NCI-H345 treated with DMSO at 0.1 percent for 48 hours (cell line): Measurements from ENCODE around the gene DCAF5.

ENCODE experiments used
- DNase-seq: peaks from one replicate; lab custom pipeline; 2025; ENCODE audit not compliant: unreplicated experiment; lab: John Stamatoyannopoulos, UW

Gene DCAF5

DNA sequence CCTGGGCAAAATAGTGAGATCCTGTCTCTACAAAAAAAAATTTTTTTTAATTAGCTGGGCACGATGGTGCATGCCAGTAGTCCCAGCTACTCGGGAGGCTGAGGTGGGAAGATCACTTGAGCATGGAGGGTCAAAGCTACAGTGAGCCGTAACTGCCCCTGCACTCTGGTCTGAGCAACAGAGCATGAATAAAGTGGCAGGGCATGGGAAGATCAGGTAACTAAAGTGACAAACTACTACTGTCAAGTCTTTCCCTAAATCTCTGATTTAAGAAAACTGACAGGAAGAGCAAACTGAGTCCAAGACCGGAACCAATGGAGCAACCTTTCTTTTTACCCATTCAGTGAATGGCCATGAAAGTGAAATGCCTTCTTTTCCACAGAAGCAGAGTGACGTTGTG lies 10.8 kb downstream of the DCAF5 start:
- no peak for DNase-seq

DNA sequence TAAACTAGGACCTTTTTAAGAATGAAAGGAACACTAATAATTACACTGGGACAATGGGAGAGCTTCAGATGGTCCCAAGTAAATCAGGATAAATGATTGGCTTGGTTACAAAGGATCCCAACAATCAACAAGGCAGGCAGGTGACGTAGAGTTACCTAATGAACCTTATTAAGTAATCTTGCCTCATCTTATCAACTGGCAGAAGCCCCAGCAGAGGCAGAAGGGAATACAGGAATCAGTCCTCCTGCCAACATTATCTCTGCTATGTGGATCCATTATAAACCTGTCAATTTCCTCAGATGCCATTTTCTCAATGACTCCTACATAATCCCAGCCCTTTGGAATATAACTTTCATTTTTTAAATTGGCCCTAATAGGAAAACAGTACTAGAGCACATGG lies 11.4 kb downstream of the DCAF5 start:
- no peak for DNase-seq

DNA sequence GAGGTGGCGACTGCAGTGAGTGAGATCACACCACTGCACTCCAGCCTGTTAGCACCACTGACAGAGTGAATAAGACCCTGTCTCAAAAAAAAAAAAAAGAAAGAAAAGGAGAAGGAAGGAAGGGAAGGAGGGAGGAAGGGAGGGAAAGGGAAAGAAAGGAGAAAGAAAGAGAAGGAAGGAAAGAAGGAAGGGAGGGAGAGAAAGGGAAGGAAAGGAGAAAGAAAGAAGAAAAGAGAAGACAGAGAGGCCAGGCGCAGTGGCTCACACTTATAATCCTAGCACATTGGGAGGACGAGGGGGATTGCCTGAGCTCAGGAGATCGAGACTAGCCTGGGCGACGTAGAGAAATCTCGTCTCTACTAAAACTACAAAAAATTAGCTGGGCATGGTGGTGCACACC lies 13.2 kb downstream of the DCAF5 start:
- no peak for DNase-seq

GRCh38 chr14:69137843-69138535 lies 14.9 kb downstream of the DCAF5 start:
- no peak for DNase-seq

- no peak for DNase-seq
Observed at GRCh38 chr14:69137416-69137815, 15.5 kb downstream of the DCAF5 start.

- no peak for DNase-seq
Observed at GRCh38 chr14:69135133-69135532, 17.8 kb downstream of the DCAF5 start.

DNA sequence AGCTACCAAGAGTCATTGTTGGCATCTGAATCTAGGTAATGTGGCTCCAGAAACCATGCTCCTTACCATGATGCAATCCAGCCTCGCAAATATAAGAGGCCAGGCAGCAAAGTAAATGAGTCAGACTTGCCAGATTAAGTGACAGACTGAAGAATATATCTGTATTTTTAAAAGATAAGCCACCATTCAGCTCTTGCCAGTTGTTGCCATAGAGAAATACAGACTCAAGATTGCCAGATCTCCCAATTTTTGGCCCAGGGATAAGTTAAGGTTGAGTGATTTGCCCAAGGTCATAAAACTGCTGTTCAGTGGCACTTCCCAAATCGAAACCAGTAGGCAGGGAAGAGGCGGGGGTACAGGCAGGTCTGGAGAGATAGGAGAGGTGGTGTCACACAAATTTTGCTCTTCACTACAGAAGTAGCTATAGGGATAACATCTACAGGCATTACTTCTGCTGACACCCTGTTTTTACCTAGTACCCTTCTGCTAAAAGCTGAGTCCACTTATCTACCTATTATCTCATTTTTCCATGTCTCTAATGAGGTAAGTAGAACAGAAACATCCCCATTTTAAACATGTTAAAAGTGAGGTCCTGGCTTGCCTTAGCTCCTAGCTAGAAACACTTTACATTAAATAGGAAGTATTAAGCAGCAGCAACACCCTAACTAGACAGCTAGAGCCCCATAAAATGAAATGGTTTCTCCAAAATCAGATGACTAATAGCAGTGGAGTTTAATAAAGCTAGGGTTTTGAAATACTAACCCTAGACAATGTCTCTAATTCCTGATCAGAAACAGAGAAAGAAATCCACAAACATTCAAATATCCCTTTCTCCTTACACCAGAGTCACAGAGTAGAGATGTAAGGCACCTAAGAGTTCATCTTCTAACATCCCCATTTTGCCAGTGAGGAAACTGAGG lies 19.5 kb downstream of the DCAF5 start:
- DNase-seq, result no peak

DNA sequence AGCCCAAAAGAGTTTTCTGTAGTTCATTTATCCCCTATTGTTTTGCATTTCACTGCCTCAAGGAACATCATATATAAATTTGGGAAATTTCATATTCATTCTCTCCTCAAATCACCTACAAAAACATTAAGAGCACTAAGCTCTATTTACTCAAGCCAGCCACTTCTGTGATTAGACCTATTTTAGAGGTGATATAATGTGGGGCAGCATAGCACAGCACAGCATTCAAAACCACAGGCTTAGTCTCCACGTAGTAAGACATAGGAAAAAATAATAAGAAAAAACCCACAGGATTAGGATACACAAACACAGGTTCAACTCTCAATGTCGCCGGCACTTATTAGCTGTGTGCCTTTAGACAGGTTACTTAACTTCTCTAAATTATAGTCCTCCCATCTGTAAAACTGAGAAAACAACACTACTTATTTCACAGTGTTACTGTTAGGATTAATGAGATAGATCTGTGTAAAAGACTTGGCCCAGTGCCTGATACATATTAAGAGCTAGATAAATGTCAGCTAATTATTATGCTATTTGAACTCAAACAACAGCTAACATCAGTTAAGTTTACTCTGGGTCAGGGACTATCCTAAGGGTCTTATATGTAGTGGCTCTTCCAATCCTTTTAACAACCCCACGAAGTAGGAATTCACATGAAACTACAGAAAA lies 20.3 kb downstream of the DCAF5 start:
- DNase-seq, result no peak

DNA sequence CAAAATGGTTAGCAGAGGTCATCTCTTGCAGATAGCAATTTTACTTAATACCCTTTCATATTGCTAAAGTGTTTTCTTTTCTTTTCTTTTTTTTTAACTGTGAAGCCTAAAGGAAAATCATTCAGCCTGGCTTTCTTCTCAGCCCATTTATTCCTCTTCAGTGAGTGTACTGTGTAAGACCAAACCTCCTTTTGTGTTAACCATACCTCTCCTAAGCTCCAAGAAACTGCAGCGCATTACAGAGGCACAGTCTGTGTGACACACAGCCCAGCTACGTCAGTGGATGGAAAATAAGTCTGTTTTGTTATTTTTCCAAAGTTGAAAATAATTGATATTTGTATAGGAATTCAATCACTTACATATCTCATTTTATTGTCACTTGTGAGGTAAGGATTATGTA lies 21.7 kb downstream of the DCAF5 start:
- DNase-seq, result no peak

DNA sequence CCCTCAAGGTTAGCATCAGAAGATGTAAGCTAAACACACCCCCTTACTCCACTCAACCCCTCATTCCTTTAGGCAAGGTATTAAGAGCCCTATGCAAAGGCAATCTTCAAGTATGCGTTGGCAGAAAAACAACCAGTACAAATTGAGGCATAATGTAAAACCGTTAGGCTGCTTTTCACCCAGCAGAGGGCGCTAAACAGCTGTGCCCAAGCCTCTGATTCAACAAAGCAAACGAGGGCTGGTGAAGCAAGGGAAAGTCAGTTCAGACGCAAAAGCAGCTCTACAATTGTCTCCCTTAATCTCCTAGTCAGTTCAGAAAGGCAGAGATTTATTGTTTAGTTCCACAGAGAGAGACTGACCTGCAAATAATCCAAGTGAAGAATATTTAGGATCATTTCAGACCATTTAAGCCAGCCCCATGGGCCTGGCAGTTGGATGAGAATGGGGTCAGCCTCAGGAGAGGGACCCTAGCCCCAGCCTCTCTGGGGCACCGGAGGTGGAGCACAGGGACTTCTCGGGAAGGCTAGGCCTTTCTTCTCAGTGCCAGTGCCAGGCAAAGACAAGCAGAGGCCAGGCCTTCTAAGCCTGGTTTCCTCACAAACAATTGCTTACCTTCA lies 23.5 kb downstream of the DCAF5 start:
- peak; percentile 62 for DNase-seq

DNA sequence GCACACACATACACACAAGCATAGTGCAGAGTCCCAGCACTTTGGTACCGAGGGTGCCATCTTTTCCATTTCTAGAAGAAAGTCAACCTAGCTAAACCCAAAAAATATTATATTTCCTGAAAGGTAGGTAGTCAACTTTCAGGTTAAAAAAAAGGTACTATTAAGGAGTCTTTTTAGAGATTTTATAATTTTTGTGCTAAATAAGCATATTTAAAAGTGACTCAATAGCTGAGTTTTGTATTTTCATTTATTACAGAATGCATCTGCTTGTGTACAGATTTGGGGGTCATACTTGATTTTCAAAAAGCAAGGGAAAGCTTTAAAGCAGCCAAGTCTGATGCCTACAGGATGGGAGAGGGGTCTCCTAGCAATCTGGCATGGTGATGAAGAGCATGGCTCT lies 34.6 kb downstream of the DCAF5 start:
- DNase-seq, result no peak

GRCh38 chr14:69117020-69117767 lies 35.7 kb downstream of the DCAF5 start:
- DNase-seq, result no peak

DNA sequence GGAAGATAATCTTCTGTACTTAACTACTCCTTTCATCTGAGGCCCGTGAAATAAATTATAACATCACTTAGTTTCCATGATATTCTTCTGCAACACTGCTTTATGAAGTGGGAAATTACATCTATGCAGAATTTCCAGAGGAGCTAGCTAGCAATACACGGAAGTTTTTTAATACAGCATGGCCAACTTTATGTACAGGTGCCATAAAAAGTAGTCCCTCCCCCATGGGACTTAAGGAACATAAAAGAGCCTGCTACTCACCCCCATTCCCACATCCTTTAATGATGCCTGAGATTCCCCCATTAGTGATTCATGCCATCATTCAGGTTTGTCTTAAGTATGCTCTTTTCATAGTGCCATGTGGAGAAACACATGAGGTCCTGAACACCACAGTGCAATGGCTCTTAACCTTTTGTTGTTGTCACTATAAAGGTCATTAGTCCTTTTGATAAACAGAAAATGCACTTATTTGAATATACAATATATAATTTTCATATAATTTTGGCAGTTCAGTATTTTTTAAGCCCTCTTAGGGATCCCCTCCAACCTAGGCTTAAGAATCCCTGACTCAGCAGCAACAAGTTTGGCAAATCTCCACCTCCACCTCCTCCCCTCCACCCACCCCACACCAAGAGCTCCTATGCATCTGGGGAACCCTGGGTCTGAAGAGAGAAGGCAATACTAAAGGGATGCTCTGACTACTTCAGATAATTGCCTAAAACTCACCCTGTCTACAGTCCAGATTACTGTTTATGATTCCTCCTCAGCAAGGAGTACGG lies 37.3 kb downstream of the DCAF5 start:
- DNase-seq, result no peak

DNA sequence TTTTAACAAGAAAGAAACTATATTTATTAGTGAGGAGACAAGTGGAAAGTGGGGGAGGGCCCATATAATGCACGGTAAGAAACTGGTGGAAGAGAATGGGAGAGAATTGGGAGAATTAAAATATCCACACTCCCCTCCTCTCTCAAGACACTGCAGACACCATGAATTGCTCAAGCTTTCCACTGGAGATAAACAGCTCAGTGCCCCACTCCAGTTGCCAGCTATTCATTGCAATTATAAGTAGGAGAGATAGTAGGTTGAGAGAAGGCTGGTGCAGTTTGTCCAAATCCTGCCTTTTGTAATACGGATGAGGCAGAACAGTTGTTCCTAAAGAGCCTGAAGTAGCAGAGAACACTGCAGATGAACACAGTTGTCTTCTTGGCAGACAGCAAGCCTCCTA lies 38.2 kb downstream of the DCAF5 start:
- no peak for DNase-seq

GRCh38 chr14:69108358-69108757 lies 44.6 kb downstream of the DCAF5 start:
- DNase-seq, result no peak

GRCh38 chr14:69107407-69108003 lies 45.4 kb downstream of the DCAF5 start:
- DNase-seq, result peak; percentile 68

- DNase-seq, result no peak
Observed at GRCh38 chr14:69106451-69106850, 46.5 kb downstream of the DCAF5 start.

DNA sequence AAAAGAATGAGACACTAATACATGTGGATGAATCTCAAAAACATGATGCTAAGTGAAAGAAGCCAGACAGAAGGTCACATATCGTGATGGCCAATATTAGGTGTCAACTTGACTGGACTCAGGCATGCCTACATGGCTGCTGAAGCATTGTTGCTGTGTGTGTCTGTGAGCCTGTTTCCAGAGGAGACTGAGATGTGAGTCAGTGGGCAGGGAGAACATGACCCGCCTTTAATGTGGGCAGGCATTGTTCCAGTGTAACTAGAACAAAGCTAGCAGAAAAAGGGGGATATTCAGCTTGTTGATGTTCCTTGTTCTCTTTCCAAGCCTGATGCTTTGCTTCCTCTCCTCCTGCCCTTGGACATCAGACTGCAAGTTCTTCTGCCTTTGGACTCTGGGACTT lies 47.6 kb downstream of the DCAF5 start:
- no peak for DNase-seq

DNA sequence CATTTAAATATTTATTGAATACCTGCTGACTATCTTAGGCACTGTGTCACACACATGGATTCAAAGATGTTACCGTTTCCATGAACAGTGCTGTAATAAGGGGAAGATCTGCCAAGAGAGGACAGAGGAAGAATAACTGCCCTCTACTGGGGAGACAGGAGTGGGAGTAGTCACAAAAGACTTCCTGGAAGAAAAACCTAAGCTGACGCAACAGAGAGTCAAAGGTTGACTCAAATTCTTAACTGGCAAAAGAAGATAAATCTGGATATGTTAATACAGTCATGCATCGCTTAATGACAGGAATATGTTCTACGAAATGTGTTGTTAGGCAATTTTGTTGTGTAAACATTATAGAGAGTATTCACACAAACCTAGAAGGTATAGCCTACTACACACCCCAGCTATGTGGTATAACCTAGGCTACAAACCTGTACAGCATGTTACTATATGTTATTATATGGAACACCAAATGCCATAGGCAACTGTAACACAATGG lies 51.5 kb downstream of the DCAF5 start:
- no peak for DNase-seq
